Esophagus (tissue), 2 donors: ENCODE results near the gene FBXL3. TPM values are rescaled to one million over a fixed set of nuclear protein-coding genes. Genes with fewer than 3 reads are reported as not detected.

Experiments
- H3K27ac ChIP-seq, 2 donors: one replicate each; pipeline ENCODE4 v1.5.1; 2013; ENCODE audit warnings: low read depth in 2 of 2, mild to moderate bottlenecking in 2 of 2, inconsistent platforms in 1 of 2, low read length in 1 of 2, moderate library complexity in 1 of 2
- H3K27me3 ChIP-seq, 2 donors: one replicate each; pipeline ENCODE4 v1.6.1; 2013; ENCODE audit warnings: low read length in 2 of 2, control low read depth in 1 of 2, mild to moderate bottlenecking in 1 of 2; ENCODE audit not compliant: insufficient read depth in 2 of 2, control insufficient read depth in 1 of 2
- H3K36me3 ChIP-seq, 2 donors: one replicate each; pipeline ENCODE4 v1.6.1; 2013; ENCODE audit warnings: low read length in 1 of 2; ENCODE audit not compliant: control insufficient read depth in 2 of 2, insufficient read depth in 2 of 2
- H3K4me1 ChIP-seq, 2 donors: one replicate each; pipeline ENCODE4 v1.6.1; 2013; ENCODE audit warnings: low read length in 1 of 2; ENCODE audit not compliant: control insufficient read depth in 2 of 2, insufficient read depth in 2 of 2
- H3K4me3 ChIP-seq, 2 donors: one replicate each; pipeline ENCODE4 v1.5.1; 2013; ENCODE audit warnings: low read length in 2 of 2, mild to moderate bottlenecking in 2 of 2, low read depth in 1 of 2, moderate library complexity in 1 of 2
- H3K9me3 ChIP-seq, 2 donors: one replicate each; pipeline ENCODE4 v1.6.1; 2013; ENCODE audit warnings: mild to moderate bottlenecking in 2 of 2, low read depth in 1 of 2, low read length in 1 of 2, moderate library complexity in 1 of 2; ENCODE audit not compliant: control insufficient read depth in 2 of 2, insufficient read depth in 1 of 2
- WGBS, 2 donors: extraction: QIAGEN DNeasy Blood & Tissue Kit; methylation state at CpG; one replicate each; pipeline ENCODE4 v1.1.7; 2013; 5-methylcytosine and 5-hydroxymethylcytosine counted together
- polyA plus RNA-seq, 2 donors: library from polyadenylated mRNA; stranded (reverse); fragments of 200-250 nt; gene quantifications; one replicate each; pipeline ENCODE4 v1.2.3, GENCODE V29; 2013
- donor health status: healthy with polysubstance abuse.
- donor health status: Bipolar disorder and iron deficiency.

FBXL3 gene
- polyA plus RNA-seq, 2 donors = 11.5 to 17.9 TPM

GRCh38 chr13:76976490-76976889, 50.5 kb downstream of the FBXL3 start:
- Histone ChIP-seq H3K9me3 (no peaks in the 10 kb centered on the region), H3K4me1 (no peaks in the 10 kb centered on the region), H3K36me3 (no peaks in the 10 kb centered on the region), H3K4me3 (no peak overlapping the region), H3K27me3 (peaks cover 0 to 4% of the 10 kb centered on the region in 2 donors), H3K27ac (no peak overlapping the region)
- 33 to 49% methylated on average over 8 of the region's 8 CpGs for WGBS, 2 donors

- Histone ChIP-seq H3K27ac (no peak overlapping the region), H3K4me1 (no peaks in the 10 kb centered on the region), H3K27me3 (no peaks in the 10 kb centered on the region), H3K9me3 (no peaks in the 10 kb centered on the region), H3K36me3 (no peaks in the 10 kb centered on the region), H3K4me3 (no peak overlapping the region)
- WGBS, 2 donors = 58 to 71% methylated on average over 6 of the region's 6 CpGs
These were observed 51.1 kb downstream of the FBXL3 start for GRCh38 chr13:76975863-76976262.

GRCh38 chr13:76974618-76974975, 52.4 kb downstream of the FBXL3 start:
- Histone ChIP-seq H3K27me3 (no peaks in the 10 kb centered on the region), H3K4me3 (no peak overlapping the region), H3K27ac (no peak overlapping the region), H3K4me1 (no peaks in the 10 kb centered on the region), H3K9me3 (no peaks in the 10 kb centered on the region), H3K36me3 (no peaks in the 10 kb centered on the region)
- 63 to 74% methylated on average over 3 of the region's 3 CpGs for WGBS, 2 donors

GRCh38 chr13:76973920-76974617, 52.9 kb downstream of the FBXL3 start:
- 91 to 92% methylated on average over 6 of the region's 6 CpGs for WGBS, 2 donors
- no peaks in the 10 kb centered on the region for H3K4me1 ChIP-seq
- H3K27me3 ChIP-seq = no peaks in the 10 kb centered on the region
- no peak overlapping the region for H3K4me3 ChIP-seq
- H3K36me3 ChIP-seq = no peaks in the 10 kb centered on the region
- no peak overlapping the region for H3K27ac ChIP-seq
- no peaks in the 10 kb centered on the region for H3K9me3 ChIP-seq

- Histone ChIP-seq H3K27ac (no peak overlapping the region), H3K4me1 (no peaks in the 10 kb centered on the region), H3K27me3 (no peaks in the 10 kb centered on the region), H3K9me3 (no peaks in the 10 kb centered on the region), H3K36me3 (no peaks in the 10 kb centered on the region), H3K4me3 (no peak overlapping the region)
- WGBS, 2 donors = 64 to 68% methylated on average over 19 of the region's 19 CpGs
These were observed 54.8 kb downstream of the FBXL3 start for GRCh38 chr13:76971851-76972829.

GRCh38 chr13:76971215-76971614, 55.7 kb downstream of the FBXL3 start:
- Histone ChIP-seq H3K27me3 (no peaks in the 10 kb centered on the region), H3K36me3 (no peaks in the 10 kb centered on the region), H3K4me1 (no peaks in the 10 kb centered on the region), H3K9me3 (no peaks in the 10 kb centered on the region), H3K27ac (no peak overlapping the region), H3K4me3 (no peak overlapping the region)
- 52 to 69% methylated on average over 3 of the region's 3 CpGs for WGBS, 2 donors

GRCh38 chr13:76969488-76970365, 57.2 kb downstream of the FBXL3 start:
- Histone ChIP-seq H3K27me3 (no peaks in the 10 kb centered on the region), H3K27ac (no peak overlapping the region), H3K9me3 (no peaks in the 10 kb centered on the region), H3K36me3 (no peaks in the 10 kb centered on the region), H3K4me3 (no peak overlapping the region), H3K4me1 (no peaks in the 10 kb centered on the region)
- 55 to 66% methylated on average over 5 of the region's 5 CpGs for WGBS, 2 donors

GRCh38 chr13:76968041-76968440, 58.9 kb downstream of the FBXL3 start:
- H3K27ac ChIP-seq = no peak overlapping the region
- H3K9me3 ChIP-seq = no peaks in the 10 kb centered on the region
- H3K36me3 ChIP-seq = no peaks in the 10 kb centered on the region
- no peaks in the 10 kb centered on the region for H3K27me3 ChIP-seq
- H3K4me3 ChIP-seq = no peak overlapping the region
- 82 to 87% methylated on average over 6 of the region's 6 CpGs for WGBS, 2 donors
- no peaks in the 10 kb centered on the region for H3K4me1 ChIP-seq

GRCh38 chr13:76967031-76967430, 59.9 kb downstream of the FBXL3 start:
- H3K9me3 ChIP-seq = no peaks in the 10 kb centered on the region
- H3K4me3 ChIP-seq = no peak overlapping the region
- no peaks in the 10 kb centered on the region for H3K27me3 ChIP-seq
- H3K27ac ChIP-seq = no peak overlapping the region
- H3K4me1 ChIP-seq = no peaks in the 10 kb centered on the region
- H3K36me3 ChIP-seq = no peaks in the 10 kb centered on the region
- WGBS, 2 donors = 85 to 93% methylated on average over 6 of the region's 6 CpGs
